ENCODE results near the gene USB1. TPM values are rescaled to one million over a fixed set of nuclear protein-coding genes. Genes with fewer than 3 reads are reported as not detected.
A peak's percentile ranks its signal among the peaks of the same experiment; 100 is the strongest.
"Not testable (repeated sequence)": the region's sequence is repeated elsewhere in the genome, so short reads cannot be mapped to it uniquely, and the experiment has no call there.

The USB1 gene
- total RNA-seq, 1 donor from 2014 or later = 32.1 TPM

DNA sequence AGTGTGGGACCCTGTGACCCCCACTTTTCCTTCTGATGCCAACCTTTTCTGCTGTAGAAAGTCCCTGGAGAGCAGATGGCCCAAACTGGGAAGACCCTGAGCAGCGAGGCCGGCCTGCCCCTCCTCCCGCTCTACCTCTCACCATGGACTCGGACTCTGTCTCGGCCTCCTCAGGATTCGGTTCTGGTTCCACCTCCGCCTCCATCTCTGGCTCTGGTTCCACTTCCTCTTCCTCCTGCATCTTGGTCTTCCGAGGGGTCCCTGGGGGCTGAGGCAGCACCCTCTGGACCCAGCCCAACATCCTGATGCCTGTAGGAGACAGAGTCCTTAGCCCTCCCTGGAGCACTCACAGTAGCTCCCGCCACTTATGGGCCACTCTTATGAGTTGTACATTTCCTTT lies 34.2 kb upstream of the USB1 start:
- DNase-seq (no peak), ATAC-seq (ENCODE audit: poor library complexity) (no peak)
- intact Hi-C loops (cut with DNase I) = no loop called here

DNA sequence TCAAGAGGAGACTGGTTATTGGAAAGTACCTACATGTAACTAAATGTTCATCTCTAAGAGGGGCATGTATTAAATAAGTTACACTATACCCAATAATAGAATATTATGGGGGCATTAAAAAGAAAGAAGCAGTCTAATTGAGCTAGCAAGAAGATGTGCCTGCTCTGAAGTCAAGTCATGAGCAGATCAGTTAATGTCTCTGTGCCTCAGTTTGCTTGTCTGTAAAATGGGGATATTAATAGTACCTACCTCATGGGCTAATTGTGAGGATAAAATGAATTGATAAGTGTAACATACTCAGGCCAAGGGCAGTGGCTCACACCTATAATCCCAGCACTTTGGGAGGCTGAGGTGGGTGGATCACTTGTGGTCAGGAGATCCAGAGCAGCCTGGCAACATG lies 33.3 kb upstream of the USB1 start:
- intact Hi-C loops (cut with DNase I) = no loop called here
- no peak for ATAC-seq (ENCODE audit: poor library complexity)
- no peak for DNase-seq

DNA sequence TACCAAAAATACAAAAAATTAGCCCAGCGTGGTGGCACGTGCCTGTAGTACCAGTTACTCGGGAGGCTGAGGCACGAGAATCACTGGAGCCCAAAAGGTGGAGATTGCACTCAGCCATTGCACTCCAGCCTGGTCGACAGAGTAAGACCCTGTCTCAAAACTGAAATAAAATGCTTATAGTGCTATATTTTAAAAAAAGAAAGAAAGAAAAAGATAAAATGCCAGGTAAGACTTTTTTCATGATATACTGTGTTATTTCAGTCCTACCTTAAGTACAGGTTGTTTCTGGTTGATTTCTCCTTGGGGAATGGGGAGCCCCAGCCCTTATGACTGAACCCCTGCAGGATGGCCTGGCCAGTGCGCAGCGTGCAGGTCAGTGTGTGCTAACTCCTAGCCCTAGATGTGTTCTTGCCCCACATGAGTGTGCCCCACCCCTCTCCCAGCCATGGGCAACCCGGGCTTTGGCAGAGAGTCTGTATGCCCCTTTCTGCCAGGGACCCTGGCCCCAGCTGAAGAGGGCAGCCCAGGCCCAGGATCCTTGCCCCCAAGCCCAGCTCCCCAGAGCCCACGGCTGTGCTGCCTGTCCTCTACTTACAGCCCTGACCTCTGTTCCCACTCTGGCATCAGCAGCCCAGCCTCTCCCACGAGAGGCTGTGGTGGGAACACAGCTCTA lies 31.6 kb upstream of the USB1 start:
- no peak for ATAC-seq (ENCODE audit: poor library complexity)
- intact Hi-C loops (cut with DNase I) = no loop called here
- peak; percentile 16 for DNase-seq

DNA sequence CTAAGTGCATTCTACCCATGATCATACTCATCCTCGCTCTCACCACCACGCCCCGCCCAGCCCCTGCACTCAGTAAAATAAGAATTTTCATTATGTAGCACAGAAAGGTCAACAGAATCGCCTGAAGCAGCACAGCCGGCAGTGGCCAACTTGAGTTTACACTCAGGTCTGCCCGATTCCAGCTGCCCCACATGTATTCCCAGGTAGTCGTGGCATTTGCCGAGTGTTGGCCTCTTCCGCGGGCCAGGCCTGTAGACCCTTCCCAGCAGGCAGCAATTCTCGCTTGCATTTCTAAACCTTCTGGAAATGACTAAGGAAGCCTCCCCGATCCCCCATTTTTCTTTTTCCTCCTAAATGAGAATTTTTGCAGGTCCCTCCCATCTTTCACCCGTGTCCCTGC lies 30.9 kb upstream of the USB1 start:
- intact Hi-C loops (cut with DNase I) = no loop called here
- DNase-seq = no peak
- no peak for ATAC-seq (ENCODE audit: poor library complexity)

DNA sequence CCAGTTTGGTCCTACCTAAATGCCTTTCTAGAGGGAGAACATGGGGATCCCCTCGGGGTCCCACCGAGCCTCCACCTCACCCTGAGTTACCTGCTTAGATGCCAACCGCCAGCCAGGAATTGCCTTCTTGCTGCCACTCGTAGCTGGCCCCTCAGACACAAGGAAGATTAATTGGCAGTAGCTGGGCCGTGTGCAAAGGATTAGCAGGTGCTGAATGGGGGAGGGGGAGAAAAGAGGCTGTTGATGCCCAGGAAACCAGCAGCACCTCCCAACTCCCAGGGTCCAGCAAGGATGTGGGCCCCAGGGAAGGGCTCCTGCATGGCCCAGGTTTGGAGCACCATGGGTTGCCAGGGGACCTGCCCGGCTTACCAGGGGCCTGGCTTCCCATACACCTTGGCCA lies 30.2 kb upstream of the USB1 start, which contains the start of gene CNGB1:
Gene CNGB1, minus strand, starts transcription at position 159 of the 400 bp plus-strand sequence. CDS start 3,842 bp downstream, outside the sequence.
- intact Hi-C loops (cut with DNase I) = no loop called here
- ATAC-seq (ENCODE audit: poor library complexity) (no peak), DNase-seq (no peak)

DNA sequence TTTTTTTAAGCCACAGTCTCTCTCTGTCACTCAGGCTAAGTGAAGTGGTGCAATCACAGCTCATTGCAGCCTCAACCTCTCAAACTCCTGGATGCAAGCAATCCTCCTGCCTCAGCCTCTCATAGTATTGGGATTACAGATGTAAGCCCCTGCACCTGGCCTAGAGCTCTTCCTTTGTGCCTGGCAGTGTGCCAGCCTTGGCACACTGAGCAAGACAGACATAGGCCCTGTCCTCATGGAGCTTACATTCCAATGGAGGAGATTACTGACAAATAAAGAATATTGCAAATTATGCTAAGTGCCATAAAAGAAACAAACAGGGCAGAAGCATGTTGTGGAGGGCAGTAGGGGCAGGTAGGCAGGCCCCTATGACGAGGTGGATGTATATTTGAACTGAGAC lies 29.4 kb upstream of the USB1 start:
- intact Hi-C loops (cut with DNase I) = no loop called here
- ATAC-seq (ENCODE audit: poor library complexity) = no peak
- no peak for DNase-seq

DNA sequence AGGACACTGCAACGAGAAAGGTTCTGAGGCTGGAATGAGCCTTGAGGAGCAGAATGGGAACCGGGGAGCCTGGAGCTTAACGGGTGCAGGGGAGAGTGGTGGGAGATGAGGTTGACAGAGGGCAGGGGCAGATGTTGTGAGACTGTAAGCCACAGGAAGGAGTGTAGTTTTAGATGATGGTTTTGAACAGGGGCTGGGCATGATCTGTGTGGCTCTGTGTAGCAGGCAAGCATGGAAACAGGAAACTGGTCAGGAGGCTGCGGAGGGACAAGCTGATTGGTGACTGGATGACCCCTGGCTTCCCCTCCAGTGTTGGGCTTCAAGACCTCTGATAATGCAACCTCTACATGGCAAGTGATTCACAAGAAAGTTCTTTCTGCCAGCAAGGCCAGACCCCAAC lies 28.9 kb upstream of the USB1 start:
- DNase-seq (no peak), ATAC-seq (ENCODE audit: poor library complexity) (no peak)
- intact Hi-C loops (cut with DNase I) = no loop called here

DNA sequence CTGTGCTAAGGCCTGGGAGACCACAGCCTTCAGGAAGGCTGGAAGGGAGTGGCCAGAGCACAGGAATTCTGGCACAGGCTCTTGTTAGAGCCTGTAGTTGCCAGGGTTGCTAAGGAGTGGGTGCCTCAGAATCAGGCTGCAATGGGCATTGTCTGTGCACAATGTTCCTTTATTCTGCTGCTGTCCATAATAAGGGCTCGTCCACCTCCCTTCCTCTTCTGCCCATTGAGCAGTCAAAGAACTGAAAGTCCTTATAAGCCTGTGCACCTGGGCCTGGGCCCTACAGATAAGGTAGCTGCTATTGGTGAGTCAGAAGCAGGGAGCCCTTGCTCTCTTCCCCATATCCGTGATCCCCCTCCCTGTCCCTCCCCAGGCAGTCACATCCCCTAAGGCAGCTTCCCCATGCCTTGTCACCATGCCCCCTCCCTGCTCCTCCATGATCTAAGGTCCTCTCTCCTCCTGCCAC lies 24.8 kb upstream of the USB1 start:
- ATAC-seq (ENCODE audit: poor library complexity) (peak; percentile 91), DNase-seq (no peak)
- intact Hi-C loops (cut with DNase I) = no loop called here

DNA sequence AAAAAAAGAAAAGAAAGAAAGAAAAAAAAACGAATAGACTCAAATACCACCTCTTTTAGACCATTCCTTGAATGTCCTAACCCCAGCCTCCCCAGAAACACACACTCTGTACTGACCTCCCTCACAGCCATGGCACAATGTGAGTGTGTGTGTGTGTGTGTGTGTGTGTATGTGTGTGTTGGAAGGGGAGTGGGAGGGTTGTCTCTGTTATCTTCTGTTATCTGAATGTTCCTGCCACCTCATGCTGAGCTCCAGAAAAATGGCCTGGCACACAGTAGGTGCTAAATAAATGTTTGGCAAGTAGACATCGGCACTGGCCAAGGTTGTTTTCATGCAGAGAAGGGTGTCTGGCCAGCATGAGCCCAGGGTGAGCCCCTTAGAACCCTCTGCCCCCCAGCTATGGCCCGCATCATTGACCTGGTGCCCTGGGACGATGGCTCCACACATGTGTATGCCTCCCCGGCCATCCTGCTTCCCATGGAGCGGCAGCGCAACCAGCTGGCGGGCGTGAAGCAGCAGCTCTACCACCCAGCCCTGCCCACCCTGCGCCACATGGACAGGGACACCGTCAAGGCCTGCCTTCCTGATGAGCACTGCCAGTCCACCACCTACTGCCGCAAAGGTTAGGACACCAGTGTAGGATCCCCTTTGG lies 23.7 kb upstream of the USB1 start:
- intact Hi-C loops (cut with DNase I) = no loop called here
- DNase-seq (no peak), ATAC-seq (ENCODE audit: poor library complexity) (peak; percentile 30)

DNA sequence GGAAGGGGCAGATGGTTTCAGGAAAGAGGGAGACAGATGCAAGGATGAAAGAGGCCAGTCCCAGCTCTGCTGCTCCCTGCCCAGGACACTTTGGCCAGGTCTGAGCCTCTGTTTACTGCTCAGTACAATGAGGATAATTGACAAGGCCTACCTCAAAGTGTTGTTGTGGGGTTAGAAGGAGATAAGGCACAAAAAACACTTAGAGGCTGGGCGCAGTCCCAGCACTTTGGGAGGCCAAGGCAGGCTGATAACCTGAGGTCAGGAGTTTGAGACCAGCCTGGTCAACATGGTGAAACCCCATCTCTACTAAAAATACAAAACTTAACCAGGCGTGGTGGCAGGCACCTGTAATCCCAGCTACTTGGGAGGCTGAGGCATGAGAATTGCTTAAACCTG lies 23.1 kb upstream of the USB1 start:
- intact Hi-C loops (cut with DNase I); ATAC-seq (ENCODE audit: poor library complexity); DNase-seq: not testable (repeated sequence)

DNA sequence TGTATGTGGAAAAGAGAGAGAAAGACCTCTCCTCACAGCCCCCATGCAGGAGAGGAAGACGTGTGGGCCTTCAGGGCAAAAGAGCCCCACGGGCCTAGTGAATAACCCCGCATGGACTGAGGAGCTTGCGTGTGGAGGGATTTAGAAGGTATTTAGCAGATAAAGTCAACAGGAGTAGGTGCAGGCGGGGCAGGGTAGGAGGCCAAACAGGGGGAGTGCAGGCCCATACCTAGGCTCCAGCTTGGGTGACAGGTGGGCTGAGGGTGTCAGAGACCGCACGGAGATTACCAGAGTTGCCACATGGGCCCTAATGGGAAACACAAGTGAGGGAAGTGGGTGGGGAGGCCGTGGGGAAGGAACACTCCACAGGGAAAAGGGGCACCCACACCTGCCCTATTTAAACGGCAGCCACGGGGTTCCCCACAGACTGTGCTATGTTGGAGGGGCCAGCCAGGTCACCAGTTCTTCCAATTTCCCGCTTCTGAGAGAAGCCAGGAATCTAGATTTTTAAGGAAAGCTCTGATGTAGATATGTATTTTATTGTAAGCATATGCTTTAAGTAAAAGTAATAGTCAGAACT lies 22.1 kb upstream of the USB1 start:
- intact Hi-C loops (cut with DNase I) = no loop called here
- DNase-seq (peak; percentile 5), ATAC-seq (ENCODE audit: poor library complexity) (no peak)

DNA sequence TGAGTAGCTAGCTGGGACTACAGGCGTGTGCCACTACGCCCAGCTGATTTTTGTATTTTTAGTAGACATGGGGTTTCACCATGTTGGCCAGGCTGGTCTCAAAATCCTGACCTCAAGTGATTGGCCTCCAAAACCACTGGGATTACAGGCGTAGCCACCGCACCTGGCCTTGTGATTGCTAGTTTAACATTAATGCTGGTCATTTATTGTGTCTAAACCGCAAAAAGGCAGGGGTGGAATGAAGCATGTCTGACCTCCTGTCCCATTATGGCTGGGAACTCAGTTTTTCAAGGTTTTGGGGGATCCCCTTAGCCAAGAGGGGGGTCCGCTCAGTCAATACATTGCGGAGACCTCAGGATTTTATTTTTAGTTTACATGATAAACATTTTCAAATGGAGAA lies 19.6 kb upstream of the USB1 start:
- DNase-seq (peak; percentile 9), ATAC-seq (ENCODE audit: poor library complexity) (no peak)
- intact Hi-C loops (cut with DNase I) = no loop called here

DNA sequence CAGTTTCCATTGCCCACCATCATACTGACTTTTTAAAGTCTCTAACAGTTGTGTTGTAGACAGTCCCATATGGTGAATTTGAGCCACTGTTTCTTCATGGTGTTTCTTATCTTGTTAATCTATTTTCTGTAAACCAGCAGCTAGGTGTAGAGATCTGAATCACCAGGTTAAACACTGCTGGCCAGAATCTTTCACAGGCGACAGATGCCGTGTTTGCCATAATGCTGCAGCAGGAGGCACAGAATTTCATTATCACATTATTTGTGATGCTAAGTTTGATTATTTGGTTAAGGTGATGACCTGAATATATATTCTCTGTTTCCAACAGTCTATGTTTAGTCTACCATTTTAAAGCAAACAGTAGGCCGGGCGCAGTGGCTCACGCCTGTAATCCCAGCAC lies 18.8 kb upstream of the USB1 start:
- intact Hi-C loops (cut with DNase I) = no loop called here
- DNase-seq (peak; percentile 3), ATAC-seq (ENCODE audit: poor library complexity) (no peak)

DNA sequence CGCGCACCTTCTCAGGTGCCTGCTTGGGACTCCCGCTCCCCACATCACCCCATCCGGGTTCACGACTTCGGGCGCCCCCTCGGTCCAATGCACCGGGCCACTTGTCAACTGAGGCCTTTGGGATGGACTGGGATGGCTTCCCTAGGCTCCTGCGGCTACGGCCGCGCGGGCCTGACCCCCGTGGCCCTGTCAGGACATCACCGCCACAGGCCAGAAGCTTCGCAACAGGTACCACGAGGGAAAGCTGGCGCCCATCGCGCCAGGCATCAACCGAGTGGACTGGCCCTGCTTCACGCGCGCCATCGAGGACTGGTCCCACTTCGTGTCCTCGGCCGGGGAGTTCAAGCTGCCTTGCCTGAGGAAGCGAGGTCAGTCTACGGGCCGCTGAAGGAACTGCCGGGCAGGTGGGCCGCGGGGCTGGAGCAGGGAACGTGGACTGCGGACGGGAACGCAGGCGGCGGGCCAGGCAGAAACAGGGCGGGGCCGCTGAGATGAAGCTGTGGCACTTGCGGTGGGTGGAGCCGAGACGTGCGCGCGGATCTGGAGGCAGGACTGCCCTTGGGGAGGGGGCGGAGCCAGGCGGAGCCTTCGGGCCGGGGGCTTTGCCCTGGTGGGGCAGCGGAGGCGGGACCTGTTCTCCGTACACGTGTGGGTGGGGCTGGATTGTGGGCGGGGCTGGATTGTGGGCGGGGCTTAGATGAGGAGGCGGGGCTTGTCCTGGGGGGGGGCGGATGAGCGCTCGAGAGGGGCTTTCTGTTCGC lies 16.6 kb upstream of the USB1 start:
- peak; percentile 90 for ATAC-seq (ENCODE audit: poor library complexity)
- DNase-seq = peak; percentile 93
- intact Hi-C loops (cut with DNase I) = no loop called here

DNA sequence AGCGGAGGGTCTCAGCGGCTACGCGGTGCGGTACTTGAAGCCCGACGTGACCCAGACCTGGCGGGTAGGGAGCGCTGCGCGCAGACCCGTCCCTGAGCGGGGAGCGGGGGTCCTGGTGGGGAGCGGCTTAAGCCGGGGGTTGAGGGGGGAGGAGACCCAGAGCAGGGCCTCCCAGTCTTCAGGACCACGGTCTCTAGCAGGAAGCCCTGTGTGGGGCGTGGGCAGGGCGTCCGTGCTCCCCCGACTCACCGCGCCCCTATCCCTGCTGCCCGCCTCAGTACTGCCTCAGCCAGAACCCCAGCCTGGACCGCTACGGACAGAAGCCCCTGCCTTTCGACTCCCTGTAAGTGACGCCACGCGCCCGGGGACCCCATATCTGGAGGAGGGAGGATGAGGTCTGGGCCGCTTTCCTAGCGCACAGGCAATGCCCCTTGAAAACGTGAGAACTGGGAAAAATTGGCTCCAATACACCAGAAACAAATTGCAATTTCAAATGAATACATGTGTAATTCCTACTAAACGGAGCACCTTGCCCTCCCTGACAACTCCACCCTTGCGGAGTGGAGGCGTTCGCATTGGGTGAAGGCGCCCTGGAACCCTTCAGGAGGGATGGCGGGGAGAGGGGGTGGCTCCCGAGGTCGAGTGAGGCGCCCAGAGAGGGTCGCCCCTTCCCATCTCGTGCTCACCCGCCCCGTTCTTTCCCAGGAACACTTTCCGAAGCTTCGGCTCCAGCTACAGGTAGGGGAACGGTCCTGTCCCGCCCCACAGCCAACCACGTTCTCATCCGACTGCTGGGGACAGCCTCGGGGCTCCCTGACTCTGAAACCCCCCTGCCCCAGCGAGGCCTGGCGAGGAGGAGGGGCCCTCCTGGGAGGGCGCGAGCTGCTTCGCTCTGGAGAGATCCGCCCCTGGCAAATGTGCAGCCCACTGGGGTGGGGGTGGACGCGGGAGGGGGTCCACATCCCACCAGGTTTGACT lies 15.7 kb upstream of the USB1 start:
- ATAC-seq (ENCODE audit: poor library complexity) (peak; percentile 41), DNase-seq (no peak)
- intact Hi-C loops (cut with DNase I) = no loop called here

DNA sequence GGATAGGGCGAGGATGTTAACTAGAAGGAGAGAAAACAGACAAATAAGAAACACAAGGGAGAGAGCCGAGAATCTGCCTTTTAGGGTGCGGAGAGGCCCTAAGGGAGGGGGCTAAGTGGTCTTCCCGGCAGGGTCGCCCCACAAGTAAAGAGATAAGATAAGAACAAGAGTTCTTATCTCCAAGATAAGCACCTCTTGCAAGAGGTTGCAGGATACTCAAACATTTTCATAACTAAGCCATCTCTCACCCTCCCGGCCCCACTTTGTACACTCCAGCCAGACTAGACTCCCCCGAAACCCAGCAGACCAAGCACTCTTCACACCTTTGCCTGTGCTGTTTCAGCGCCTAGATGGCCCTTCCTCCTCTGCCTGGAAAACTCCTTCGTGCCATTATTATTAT lies 15.0 kb upstream of the USB1 start:
- DNase-seq (no peak), ATAC-seq (ENCODE audit: poor library complexity) (no peak)
- intact Hi-C loops (cut with DNase I) = no loop called here

DNA sequence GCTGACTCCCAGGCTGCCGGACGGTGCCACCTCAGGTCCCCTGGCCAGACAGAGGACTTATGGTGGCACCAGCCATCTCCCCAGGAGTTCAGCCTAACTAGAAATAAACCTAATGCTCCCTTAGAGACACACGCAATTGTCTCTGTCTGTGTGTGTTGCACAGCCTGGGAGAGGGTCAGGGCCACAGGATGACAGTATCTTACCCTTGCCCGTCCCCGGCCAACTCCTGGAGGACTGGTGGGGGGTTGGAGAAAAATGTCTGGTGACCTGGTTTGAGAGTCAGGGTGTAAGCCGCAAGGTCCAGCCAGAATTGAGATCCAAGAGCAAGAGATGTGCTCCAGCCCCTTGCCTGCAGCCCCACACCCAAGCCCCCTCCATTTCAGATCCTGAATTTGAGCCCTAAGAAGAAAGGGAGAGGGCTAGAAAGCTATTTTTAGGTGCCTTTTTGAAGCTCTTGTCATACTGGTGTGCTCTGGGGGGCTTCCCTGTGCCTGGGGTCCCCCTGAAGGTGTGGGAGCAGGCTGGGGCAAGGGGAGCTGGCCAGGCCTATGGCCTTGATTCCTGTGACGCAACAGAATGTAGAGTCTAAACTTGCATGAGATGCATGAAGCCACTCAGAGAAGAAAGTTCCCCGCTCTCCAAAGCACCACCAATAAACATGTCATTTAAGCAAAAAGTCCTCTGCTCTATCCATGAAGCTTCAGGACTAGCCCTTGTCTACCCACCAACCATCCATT lies 13.6 kb upstream of the USB1 start:
- intact Hi-C loops (cut with DNase I) = no loop called here
- ATAC-seq (ENCODE audit: poor library complexity) = no peak
- no peak for DNase-seq

DNA sequence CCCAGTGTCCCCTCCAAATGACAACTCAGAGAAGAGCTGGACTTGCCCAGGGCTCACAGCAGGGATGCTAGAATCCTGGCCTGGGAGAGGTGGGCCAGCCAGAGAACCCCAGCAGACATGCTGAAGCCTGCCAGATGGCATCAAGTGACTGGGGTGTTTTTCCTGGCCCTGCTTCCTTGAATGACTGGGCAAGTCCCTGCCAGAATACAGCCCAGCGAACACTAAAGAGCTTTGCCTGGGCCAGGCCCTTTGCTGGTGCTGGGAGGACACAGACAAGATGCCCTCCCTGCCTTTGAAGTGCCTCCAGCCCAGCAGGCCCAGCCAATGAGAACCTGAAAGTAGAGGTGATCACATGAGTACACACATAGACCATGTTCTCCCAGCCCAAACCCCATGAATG lies 12.3 kb upstream of the USB1 start:
- no peak for DNase-seq
- intact Hi-C loops (cut with DNase I) = no loop called here
- ATAC-seq (ENCODE audit: poor library complexity) = peak; percentile 62
